ENCODE results near the gene PRG3.

DNA sequence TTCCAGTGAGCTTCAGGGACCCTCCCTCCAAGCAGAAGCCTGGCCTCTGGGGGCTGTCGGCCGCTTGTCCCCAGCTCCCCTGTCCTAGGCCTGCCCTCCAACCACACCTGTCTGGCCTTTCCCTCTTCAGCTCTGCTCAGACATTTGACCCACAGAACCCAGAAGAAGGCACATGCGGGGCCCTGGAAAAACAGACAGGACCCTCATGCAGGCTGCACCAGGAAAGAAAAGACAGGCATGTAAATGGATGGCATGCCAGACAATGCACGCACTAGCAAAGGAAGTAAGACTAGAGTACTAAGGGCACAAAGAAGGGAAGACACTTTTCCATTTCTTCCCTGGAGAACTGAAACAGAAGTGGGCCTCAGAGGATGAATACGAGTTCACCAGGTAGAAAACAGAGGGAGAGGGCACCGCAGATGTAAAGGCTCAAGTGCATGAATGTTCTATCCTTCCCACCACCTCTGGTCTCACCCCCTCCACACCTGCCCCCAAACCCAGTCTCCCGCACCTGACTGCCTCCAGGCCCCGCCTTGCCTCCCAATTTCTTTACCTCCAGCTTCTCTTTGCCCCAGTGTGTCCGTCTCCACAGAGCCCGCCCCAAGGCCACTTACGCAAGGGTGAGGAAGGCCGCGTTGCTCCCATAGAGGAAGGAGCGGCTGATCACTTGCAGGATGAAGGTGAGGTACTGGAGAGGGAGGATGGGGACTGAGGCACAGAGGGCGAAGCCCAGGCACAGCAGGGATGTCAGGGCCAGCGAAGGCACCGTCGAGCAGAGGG lies 28.6 kb upstream of the PRG3 start:
- TF ChIP-seq, protein P1, sequence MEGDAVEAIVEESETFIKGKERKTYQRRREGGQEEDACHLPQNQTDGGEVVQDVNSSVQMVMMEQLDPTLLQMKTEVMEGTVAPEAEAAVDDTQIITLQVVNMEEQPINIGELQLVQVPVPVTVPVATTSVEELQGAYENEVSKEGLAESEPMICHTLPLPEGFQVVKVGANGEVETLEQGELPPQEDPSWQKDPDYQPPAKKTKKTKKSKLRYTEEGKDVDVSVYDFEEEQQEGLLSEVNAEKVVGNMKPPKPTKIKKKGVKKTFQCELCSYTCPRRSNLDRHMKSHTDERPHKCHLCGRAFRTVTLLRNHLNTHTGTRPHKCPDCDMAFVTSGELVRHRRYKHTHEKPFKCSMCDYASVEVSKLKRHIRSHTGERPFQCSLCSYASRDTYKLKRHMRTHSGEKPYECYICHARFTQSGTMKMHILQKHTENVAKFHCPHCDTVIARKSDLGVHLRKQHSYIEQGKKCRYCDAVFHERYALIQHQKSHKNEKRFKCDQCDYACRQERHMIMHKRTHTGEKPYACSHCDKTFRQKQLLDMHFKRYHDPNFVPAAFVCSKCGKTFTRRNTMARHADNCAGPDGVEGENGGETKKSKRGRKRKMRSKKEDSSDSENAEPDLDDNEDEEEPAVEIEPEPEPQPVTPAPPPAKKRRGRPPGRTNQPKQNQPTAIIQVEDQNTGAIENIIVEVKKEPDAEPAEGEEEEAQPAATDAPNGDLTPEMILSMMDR (IDR thresholded peaks at IDR 0.05), result no peak
- no peak for TF ChIP-seq POLR2A (IDR thresholded peaks at IDR 0.05; ENCODE audit: low read depth)
- no peak for TF ChIP-seq POLR2AphosphoS5 (IDR thresholded peaks at IDR 0.05)

Data from esophagus muscularis mucosa (tissue), 3 donors.